Activated CD4-positive, alpha-beta T cell treated with anti-CD3 and anti-CD28 coated beads for 36 hours (primary cell): ENCODE measurements around the gene DCHS1. TPM values are rescaled to one million over a fixed set of nuclear protein-coding genes. Genes with fewer than 3 reads are reported as not detected.

Source experiments
- ATAC-seq: fragments of 200-7000 bp; cut with Tn5 transposase; one replicate; pipeline ENCODE4 v1.10.0; 2021; ENCODE audit warnings: mild to moderate bottlenecking, moderate library complexity
- CTCF ChIA-PET: fragments of 350-600 bp; sonication (Branson Sonifier 250); formaldehyde crosslinking; loops from one replicate; lab custom pipeline; 2021; ENCODE audit warnings: antibody characterized with exemption; lab: Charles Lee
- POLR2A ChIA-PET: fragments of 350-600 bp; sonication (Branson Sonifier 250); formaldehyde crosslinking; loops from one replicate; lab custom pipeline; 2021; ENCODE audit warnings: antibody characterized with exemption, inconsistent platforms; lab: Charles Lee
- DNase-seq: peaks from one replicate; pipeline ENCODE4 v3.0.0-alpha.2; 2020
- H3K27ac Mint-ChIP-seq: one replicate; pipeline ENCODE4 v1.8.0; 2021; ENCODE audit warnings: mixed read lengths
- H3K27me3 Mint-ChIP-seq: one replicate; pipeline ENCODE4 v1.8.0; 2021; ENCODE audit warnings: mixed read lengths
- H3K36me3 Mint-ChIP-seq: one replicate; pipeline ENCODE4 v1.8.0; 2021; ENCODE audit warnings: low read depth, mixed read lengths
- H3K4me1 Mint-ChIP-seq: one replicate; pipeline ENCODE4 v1.8.0; 2021; ENCODE audit warnings: mixed read lengths
- H3K4me3 Mint-ChIP-seq: one replicate; pipeline ENCODE4 v1.8.0; 2021; ENCODE audit warnings: mild to moderate bottlenecking, moderate library complexity, mixed read lengths
- H3K9me3 Mint-ChIP-seq: one replicate; pipeline ENCODE4 v1.8.0; 2021; ENCODE audit warnings: low read depth, mixed read lengths
- intact Hi-C, 2 experiments: fragments of 100-400 bp; cut with DNase I in 1 of 2; cut with micrococcal nuclease in 1 of 2; formaldehyde crosslinking; loops; one replicate each; pipeline versions ENCODE4 v1.14.2 to v1.15.1; 2022 to 2024; cut with DNase I, micrococcal nuclease
- total RNA-seq, 2 experiments: library from RNA; stranded (reverse); gene quantifications; one replicate each; pipeline ENCODE4 v1.2.3, GENCODE V29; 2021

Gene DCHS1
- total RNA-seq, 2 experiments from 2014 or later, result 0.78 to 0.91 TPM

GRCh38 chr11:6625832-6626420, 29.7 kb downstream of the DCHS1 start:
- peaks cover 8% of the 10 kb centered on the region for H3K4me1 Mint-ChIP-seq
- no peak for DNase-seq
- no peaks in the 10 kb centered on the region for H3K9me3 Mint-ChIP-seq
- CTCF ChIA-PET, result no interaction called here
- H3K36me3 Mint-ChIP-seq, result no peaks in the 10 kb centered on the region
- H3K27me3 Mint-ChIP-seq, result no peaks in the 10 kb centered on the region
- no peak overlapping the region for H3K4me3 Mint-ChIP-seq
- intact Hi-C loops, result no loop called here
- no peak for ATAC-seq
- no peak overlapping the region for H3K27ac Mint-ChIP-seq
- POLR2A ChIA-PET, result no interaction called here

- intact Hi-C loops, result no loop called here
- DNase-seq (no peak), ATAC-seq (no peak)
- peaks cover 8% of the 10 kb centered on the region for H3K4me1 Mint-ChIP-seq
- H3K9me3 Mint-ChIP-seq, result no peaks in the 10 kb centered on the region
- H3K27me3 Mint-ChIP-seq, result no peaks in the 10 kb centered on the region
- H3K36me3 Mint-ChIP-seq, result no peaks in the 10 kb centered on the region
- CTCF ChIA-PET, result no interaction called here
- H3K4me3 Mint-ChIP-seq, result no peak overlapping the region
- no peak overlapping the region for H3K27ac Mint-ChIP-seq
- POLR2A ChIA-PET, result no interaction called here
Measured at GRCh38 chr11:6625156-6625831, 30.3 kb downstream of the DCHS1 start.

GRCh38 chr11:6623391-6624363, 31.9 kb downstream of the DCHS1 start:
- intact Hi-C loops, result no loop called here
- no peak for DNase-seq
- H3K27me3 Mint-ChIP-seq, result no peaks in the 10 kb centered on the region
- H3K4me3 Mint-ChIP-seq, result no peak overlapping the region
- ChIA-PET POLR2A (no interaction called here), CTCF (interaction anchor here (0.9 to 1.0 kb wide), 2 partner anchors 60 to 244 kb away, joined by 3 to 5 read pairs; partner anchors contain the start of gene MRPL17)
- no peak for ATAC-seq
- no peaks in the 10 kb centered on the region for H3K9me3 Mint-ChIP-seq
- H3K36me3 Mint-ChIP-seq, result no peaks in the 10 kb centered on the region
- no peak overlapping the region for H3K27ac Mint-ChIP-seq
- H3K4me1 Mint-ChIP-seq, result peaks cover 8% of the 10 kb centered on the region

GRCh38 chr11:6622261-6623171, 33.1 kb downstream of the DCHS1 start:
- intact Hi-C loops, result no loop called here
- POLR2A ChIA-PET, result no interaction called here
- DNase-seq (no peak), ATAC-seq (no peak)
- Mint-ChIP-seq H3K9me3 (no peaks in the 10 kb centered on the region), H3K27ac (no peak overlapping the region), H3K4me1 (peaks cover 6% of the 10 kb centered on the region), H3K36me3 (no peaks in the 10 kb centered on the region), H3K4me3 (no peak overlapping the region), H3K27me3 (no peaks in the 10 kb centered on the region)
- CTCF ChIA-PET, result interaction anchor here (0.9 to 1.8 kb wide), 2 partner anchors 49 to 243 kb away, joined by 3 to 5 read pairs; no protein-coding TSS in a partner anchor

- Mint-ChIP-seq H3K27me3 (no peaks in the 10 kb centered on the region), H3K9me3 (no peaks in the 10 kb centered on the region), H3K36me3 (no peaks in the 10 kb centered on the region), H3K4me3 (no peak overlapping the region), H3K27ac (no peak overlapping the region), H3K4me1 (peaks cover 6% of the 10 kb centered on the region)
- POLR2A ChIA-PET, result no interaction called here
- ATAC-seq (no peak), DNase-seq (no peak)
- intact Hi-C loops, result no loop called here
- CTCF ChIA-PET, result interaction anchor here (0.8 to 1.8 kb wide), 4 partner anchors 27 to 74 kb away, joined by 3 to 6 read pairs (median 5); partner anchors contain the start of gene MRPL17
Measured at GRCh38 chr11:6621711-6622211, 33.8 kb downstream of the DCHS1 start.

- Mint-ChIP-seq H3K27me3 (no peaks in the 10 kb centered on the region), H3K4me3 (no peak overlapping the region), H3K36me3 (peaks cover 8% of the 10 kb centered on the region), H3K27ac (no peak overlapping the region), H3K9me3 (no peaks in the 10 kb centered on the region), H3K4me1 (peaks cover 8% of the 10 kb centered on the region)
- CTCF ChIA-PET, result interaction anchor here (0.6 to 1.8 kb wide), 7 partner anchors 28 to 135 kb away, joined by 3 to 6 read pairs (median 4); partner anchors contain the start of gene MRPL17
- ATAC-seq (no peak), DNase-seq (no peak)
- POLR2A ChIA-PET, result no interaction called here
- intact Hi-C loops, result no loop called here
Measured at GRCh38 chr11:6620636-6621035, 35.0 kb downstream of the DCHS1 start.

- Mint-ChIP-seq H3K27me3 (no peaks in the 10 kb centered on the region), H3K4me1 (peaks cover 8% of the 10 kb centered on the region), H3K9me3 (no peaks in the 10 kb centered on the region), H3K27ac (no peak within 1 kb of the TSS), H3K36me3 (peaks cover 15% of the 10 kb centered on the region), H3K4me3 (no peak within 1 kb of the TSS)
- ATAC-seq, result peak; percentile 93
- CTCF ChIA-PET, result interaction anchor here (0.6 to 2.8 kb wide), 13 partner anchors 12 to 1032 kb away, joined by 3 to 19 read pairs (median 4); partner anchors contain the start of gene MRPL17
- intact Hi-C loops, result loop anchor here (1.0 to 10.0 kb wide), 8 partner anchors 16 to 934 kb away; partner anchors contain the start of genes FHIP1B (in 2 of the 2), MRPL17 (in 2 of the 2), ARFIP2 (in 1 of the 2) and ILK (in 1 of the 2)
- peak; percentile 91 for DNase-seq
- POLR2A ChIA-PET, result interaction anchor here (1.1 kb wide), 2 partner anchors 51 to 64 kb away, joined by 3 to 4 read pairs; partner anchors contain the start of gene MRPL17
Measured at GRCh38 chr11:6619004-6619745, 36.4 kb downstream of the DCHS1 start, which contains the start of gene TPP1. TSS of gene TPP1 (minus strand) at chr11:6619422. CDS start at chr11:6619400, 22 bp downstream.

- Mint-ChIP-seq H3K4me3 (no peak overlapping the region), H3K9me3 (no peaks in the 10 kb centered on the region), H3K4me1 (peaks cover 8% of the 10 kb centered on the region), H3K36me3 (peaks cover 15% of the 10 kb centered on the region), H3K27ac (no peak overlapping the region), H3K27me3 (no peaks in the 10 kb centered on the region)
- ChIA-PET POLR2A (interaction anchor here (1.1 to 1.2 kb wide), 2 partner anchors 14 to 52 kb away, joined by 4 read pairs; no protein-coding TSS in a partner anchor), CTCF (interaction anchor here (0.6 to 2.8 kb wide), 15 partner anchors 11 to 240 kb away, joined by 3 to 19 read pairs (median 3); partner anchors contain the start of gene MRPL17)
- ATAC-seq, result peak; percentile 62
- intact Hi-C loops, result loop anchor here (1.0 to 10.0 kb wide), 8 partner anchors 15 to 934 kb away; partner anchors contain the start of genes FHIP1B (in 2 of the 2), MRPL17 (in 2 of the 2), SMPD1 (in 2 of the 2) and ARFIP2 (in 1 of the 2)
- DNase-seq, result peak; percentile 79
Measured at GRCh38 chr11:6618117-6619003, 37.2 kb downstream of the DCHS1 start.
